ENCODE data around the gene IGFBP6. TPM values are rescaled to one million over a fixed set of nuclear protein-coding genes. Genes with fewer than 3 reads are reported as not detected.
A peak's percentile ranks its signal among the peaks of the same experiment; 100 is the strongest.

IGFBP6 gene
- 0.72 and 0.73 TPM in 2 replicates for total RNA-seq
- long read RNA-seq: 0 reads

GRCh38 chr12:53097564-53098353 is at the start of gene IGFBP6:
Gene IGFBP6, plus strand, starts transcription at chr12:53097667. Its CDS starts 51 bp downstream, at chr12:53097718.
- Mint-ChIP-seq H3K27me3 (ENCODE audit: low read depth) (peaks cover 62% of the 10 kb centered on the region), H3K9me3 (no peaks in the 10 kb centered on the region), H3K4me1 (peaks cover 26% of the 10 kb centered on the region), H3K36me3 (ENCODE audit: low read depth) (no peaks in the 10 kb centered on the region), H3K27ac (ENCODE audit: unreplicated experiment) (no peak within 1 kb of the TSS), H3K4me3 (peak within 1 kb of the TSS; percentile 83)
- peak; percentile 29 for TF ChIP-seq CTCF (conservative IDR thresholded peaks at IDR 0.05)
- peak; percentile 36 for DNase-seq (ENCODE audit: low read depth, low spot score)

GRCh38 chr12:53048033-53048779 is 49.3 kb upstream of the IGFBP6 start:
- Mint-ChIP-seq H3K9me3 (no peaks in the 10 kb centered on the region), H3K4me1 (peaks cover 73% of the 10 kb centered on the region), H3K36me3 (ENCODE audit: low read depth) (peaks cover 4% of the 10 kb centered on the region), H3K27ac (ENCODE audit: unreplicated experiment) (no peak overlapping the region), H3K27me3 (ENCODE audit: low read depth) (peaks cover 15% of the 10 kb centered on the region), H3K4me3 (peak overlapping the region; percentile 83)
- no peak for DNase-seq (ENCODE audit: low read depth, low spot score)
- TF ChIP-seq CTCF (conservative IDR thresholded peaks at IDR 0.05): no peak

DNA sequence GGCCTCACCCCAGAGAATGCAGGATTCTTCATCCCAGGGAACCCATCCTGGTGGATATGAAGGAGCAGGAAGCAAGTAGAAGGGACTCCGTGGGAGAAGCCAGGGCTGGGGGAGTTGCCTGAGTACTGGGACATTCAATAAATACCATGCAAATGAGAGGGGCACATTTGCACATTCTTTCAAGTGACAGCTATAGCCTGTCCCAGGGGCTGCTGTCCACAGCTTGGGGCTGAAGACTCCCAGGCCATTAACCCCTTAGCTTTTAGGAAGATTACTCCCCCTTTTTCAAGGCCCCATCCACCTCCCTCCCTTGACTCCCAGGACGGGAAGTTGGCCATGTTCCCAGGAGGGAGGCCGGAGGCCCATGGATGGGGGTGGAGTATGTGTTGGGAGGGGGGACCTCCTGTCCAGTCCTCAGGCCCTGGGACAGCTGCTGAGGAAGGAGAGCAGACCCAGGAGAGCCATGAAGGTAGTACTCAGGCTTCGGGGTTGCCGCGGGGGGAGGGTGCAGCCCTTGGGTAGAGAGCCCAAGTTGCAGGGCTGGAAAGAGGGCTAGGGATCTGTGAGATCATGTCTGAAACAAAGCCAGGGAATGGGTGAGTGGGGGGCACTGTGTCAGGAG is 48.6 kb upstream of the IGFBP6 start:
- H3K27ac Mint-ChIP-seq (ENCODE audit: unreplicated experiment): peak overlapping the region; percentile 43
- peaks cover 2% of the 10 kb centered on the region for H3K36me3 Mint-ChIP-seq (ENCODE audit: low read depth)
- no peaks in the 10 kb centered on the region for H3K9me3 Mint-ChIP-seq
- peaks cover 15% of the 10 kb centered on the region for H3K27me3 Mint-ChIP-seq (ENCODE audit: low read depth)
- H3K4me1 Mint-ChIP-seq: peaks cover 76% of the 10 kb centered on the region
- peak overlapping the region; percentile 83 for H3K4me3 Mint-ChIP-seq
- TF ChIP-seq CTCF (conservative IDR thresholded peaks at IDR 0.05): no peak
- DNase-seq (ENCODE audit: low read depth, low spot score): no peak

GRCh38 chr12:53049571-53050318 is 47.7 kb upstream of the IGFBP6 start, which contains the start of gene TNS2:
Gene TNS2, plus strand, starts transcription at chr12:53050065. Its CDS starts 121 bp downstream, at chr12:53050186.
- H3K4me1 Mint-ChIP-seq: peaks cover 72% of the 10 kb centered on the region
- H3K27me3 Mint-ChIP-seq (ENCODE audit: low read depth): peaks cover 7% of the 10 kb centered on the region
- no peak for DNase-seq (ENCODE audit: low read depth, low spot score)
- H3K27ac Mint-ChIP-seq (ENCODE audit: unreplicated experiment): peak within 1 kb of the TSS; percentile 43
- H3K36me3 Mint-ChIP-seq (ENCODE audit: low read depth): no peaks in the 10 kb centered on the region
- TF ChIP-seq CTCF (conservative IDR thresholded peaks at IDR 0.05): no peak
- H3K9me3 Mint-ChIP-seq: no peaks in the 10 kb centered on the region
- H3K4me3 Mint-ChIP-seq: peak within 1 kb of the TSS; percentile 88

Measured in neural crest cell (in vitro differentiated cells).